T-helper 22 cell (primary cell): ENCODE measurements around the gene SLC35E2B.
A peak's percentile ranks its signal among the peaks of the same experiment; 100 is the strongest.
"Not testable (repeated sequence)": the region's sequence is repeated elsewhere in the genome, so short reads cannot be mapped to it uniquely, and the experiment has no call there.

Experiments
- DNase-seq: peaks from one replicate; pipeline ENCODE4 v3.0.0-alpha.2; 2020; ENCODE audit warnings: low read depth

SLC35E2B gene

DNA sequence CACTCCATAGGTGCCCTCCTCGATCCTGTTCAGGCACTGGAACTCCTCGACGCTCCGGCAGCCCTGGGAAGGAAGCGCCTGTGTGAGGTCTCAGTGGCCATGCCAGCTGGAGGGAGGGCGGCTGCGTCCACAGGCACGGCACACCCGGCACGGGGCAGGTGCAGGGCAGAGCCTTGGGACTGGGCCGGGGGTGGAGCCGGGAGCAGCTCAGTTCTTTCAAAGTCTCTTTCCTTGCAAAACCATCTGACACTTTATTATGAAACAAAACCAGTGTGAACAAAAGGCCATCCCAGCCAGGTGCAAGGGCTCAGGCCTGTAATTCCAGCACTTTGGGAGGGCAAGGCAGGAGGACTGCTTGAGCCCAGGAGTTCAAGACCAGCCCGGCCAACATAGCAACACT, 54.1 kb downstream of the SLC35E2B start:
- not testable (repeated sequence) for DNase-seq

DNA sequence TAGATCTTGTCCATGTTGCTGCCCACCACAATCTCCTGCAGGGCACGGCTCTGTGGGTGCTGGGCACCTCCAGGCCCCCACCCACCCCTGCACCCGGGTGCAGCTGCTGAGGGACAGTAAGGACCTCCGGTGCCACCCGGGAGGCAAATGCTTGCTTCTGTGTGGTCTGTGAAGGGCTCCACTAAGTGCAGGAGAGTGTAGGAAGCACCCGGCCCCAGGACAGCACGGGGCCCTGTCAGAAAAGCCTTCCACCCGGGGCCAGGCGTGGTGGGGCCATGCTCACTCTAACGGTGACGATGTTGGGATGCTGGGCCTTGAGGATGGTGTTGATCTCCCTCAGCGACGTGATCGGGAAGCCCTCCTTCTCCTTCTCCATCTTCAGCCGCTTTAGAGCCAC, 55.1 kb downstream of the SLC35E2B start:
- not testable (repeated sequence) for DNase-seq

DNA sequence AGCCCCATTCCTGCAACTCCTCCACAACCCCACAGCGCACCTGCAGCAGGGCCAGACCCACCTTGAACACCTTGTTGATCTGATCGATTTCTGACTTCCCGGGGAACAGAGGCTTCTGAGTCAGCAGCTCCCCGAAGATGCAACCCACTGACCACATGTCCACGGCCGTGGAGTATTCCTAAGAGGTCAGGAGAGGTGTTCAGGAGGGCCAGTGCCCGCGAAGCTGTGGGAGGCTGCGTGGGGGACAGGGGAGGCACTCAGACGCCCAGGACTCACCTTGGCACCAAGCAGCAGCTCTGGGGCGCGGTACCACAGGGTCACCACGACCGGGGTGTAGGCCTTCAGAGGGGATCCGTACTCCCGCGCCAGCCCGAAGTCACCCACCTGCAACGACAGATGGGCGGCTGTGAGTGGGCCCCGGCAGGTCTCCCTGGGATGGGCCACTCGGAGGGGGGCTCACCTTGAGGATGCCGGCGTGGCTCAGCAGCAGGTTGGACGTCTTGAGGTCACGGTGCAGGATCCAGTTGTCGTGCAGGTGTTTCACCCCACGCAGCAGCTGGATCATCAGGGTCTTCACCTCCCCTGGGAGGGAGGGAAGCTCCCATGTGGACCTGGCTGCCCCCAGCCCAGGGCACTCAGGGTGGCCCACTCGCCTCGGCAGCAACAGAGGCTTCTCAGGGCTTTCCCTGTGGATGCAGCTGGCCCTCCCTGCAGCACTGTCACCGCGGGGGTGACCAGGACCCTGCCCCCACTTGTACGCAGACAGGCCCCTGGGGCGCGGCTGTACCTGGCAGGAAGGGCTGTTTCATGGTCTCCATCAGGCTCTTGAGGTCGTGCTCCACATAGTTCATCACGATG, 55.7 kb downstream of the SLC35E2B start:
- not testable (repeated sequence) for DNase-seq

DNA sequence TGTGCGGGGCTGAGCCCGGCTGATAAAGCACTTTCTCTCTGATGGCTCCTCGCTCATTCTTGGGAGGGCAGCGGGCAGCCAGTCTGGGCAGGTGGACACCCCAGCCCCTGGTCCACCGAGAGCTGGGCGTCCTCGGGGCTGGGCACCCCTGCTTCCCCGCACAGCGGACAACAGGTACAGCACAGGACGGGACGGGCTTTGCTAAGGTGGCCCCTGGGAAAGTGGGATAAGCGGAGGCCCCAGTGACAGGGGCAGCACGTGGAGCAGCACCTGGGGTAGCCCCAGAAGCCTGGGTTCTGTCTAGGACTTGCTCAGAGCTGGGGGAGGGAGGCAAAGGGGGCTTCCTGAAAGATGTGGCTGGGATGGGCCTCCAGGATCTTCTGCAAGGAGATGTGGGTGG, 58.0 kb downstream of the SLC35E2B start:
- DNase-seq: not testable (repeated sequence)

DNA sequence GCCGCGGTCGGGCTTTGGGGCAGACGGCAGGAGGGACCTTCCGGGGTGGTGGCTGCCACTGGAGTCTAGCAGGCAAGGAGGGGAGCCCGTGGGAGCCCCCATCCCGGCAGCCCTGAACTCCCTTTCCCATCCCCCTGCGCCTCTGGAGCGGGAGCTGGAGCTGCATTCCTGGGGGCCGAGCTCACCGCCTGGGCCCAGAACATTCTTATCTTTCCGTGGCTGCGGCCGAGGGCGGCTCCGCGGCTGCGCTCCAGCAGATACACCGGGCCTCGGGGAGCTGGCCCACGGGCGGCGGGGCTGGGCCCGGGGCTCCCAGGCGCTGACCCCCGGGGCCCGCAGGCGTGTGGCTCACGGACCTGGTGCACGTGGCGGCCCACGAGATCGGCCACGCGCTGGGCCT, 59.2 kb downstream of the SLC35E2B start:
- DNase-seq: not testable (repeated sequence)

DNA sequence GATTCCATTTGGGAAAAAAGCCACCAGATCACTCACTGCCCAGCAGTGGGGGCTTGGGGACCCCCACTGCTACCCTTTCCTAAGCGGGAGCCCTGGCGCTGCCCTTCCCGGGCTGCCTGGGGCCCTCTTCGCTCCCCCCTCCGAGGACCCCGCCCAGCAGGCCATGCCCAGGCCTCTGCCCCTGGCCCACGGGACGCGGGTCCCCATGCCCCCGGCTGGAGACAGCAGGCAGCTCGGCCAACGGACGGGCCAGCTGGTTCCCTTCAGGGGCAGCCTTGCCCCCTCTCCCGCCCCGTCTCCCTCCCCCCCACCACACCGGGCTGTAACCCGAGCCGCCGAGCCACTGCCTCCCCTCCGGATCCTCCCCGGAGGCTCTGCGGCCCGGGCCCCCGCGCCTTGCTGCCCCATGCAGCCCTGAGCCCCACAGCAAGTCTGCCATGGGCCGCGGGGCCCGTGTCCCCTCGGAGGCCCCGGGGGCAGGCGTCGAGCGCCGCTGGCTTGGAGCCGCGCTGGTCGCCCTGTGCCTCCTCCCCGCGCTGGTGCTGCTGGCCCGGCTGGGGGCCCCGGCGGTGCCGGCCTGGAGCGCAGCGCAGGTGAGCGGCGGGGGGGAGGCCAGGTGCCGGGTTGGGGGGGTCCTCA, 60.7 kb downstream of the SLC35E2B start, which contains the start of gene MMP23B:
Gene MMP23B (plus strand): TSS at position 392 of the 639 bp plus-strand sequence. CDS start 46 bp downstream, at position 438.
- DNase-seq: no peak

DNA sequence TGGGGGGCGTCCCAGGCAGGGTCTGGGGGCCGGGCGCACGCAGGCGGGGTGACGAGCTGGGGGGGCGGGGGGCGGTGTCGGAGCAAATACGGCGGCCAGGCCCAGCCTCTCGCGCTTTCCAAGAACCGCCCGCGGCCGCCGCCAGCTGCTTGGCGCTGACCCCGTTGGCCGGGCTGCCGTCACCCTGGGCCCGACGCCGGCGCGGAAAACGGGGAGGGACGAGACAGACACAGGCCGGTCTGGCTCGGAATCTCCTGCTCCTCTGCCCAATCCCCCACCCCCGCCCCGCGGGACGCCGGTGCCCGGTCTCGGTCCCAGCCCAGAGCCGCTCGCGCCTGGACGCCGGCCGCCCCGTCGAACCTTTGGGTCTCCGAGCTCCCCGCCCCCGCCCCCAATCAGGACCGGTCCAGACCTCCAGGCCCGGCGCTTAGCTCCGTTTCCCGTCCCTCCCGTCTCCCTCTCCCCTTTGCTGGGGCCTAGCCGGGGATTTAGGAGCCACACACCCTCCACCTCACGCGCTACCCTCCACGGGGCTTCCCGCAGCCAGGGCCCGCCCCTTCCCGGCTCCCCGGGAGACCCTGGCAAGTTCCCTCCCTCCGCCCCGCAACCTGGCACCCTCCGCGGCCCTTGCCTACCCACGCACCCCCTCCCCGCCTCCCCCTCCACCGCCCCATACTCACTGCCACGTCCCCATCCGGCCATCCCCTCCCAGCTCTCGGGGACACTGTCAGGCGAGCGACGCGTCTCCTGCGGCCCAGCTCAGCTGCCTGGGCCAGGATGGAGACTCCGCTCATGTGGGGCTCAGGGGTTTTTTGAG, 61.4 kb downstream of the SLC35E2B start:
- no peak for DNase-seq

DNA sequence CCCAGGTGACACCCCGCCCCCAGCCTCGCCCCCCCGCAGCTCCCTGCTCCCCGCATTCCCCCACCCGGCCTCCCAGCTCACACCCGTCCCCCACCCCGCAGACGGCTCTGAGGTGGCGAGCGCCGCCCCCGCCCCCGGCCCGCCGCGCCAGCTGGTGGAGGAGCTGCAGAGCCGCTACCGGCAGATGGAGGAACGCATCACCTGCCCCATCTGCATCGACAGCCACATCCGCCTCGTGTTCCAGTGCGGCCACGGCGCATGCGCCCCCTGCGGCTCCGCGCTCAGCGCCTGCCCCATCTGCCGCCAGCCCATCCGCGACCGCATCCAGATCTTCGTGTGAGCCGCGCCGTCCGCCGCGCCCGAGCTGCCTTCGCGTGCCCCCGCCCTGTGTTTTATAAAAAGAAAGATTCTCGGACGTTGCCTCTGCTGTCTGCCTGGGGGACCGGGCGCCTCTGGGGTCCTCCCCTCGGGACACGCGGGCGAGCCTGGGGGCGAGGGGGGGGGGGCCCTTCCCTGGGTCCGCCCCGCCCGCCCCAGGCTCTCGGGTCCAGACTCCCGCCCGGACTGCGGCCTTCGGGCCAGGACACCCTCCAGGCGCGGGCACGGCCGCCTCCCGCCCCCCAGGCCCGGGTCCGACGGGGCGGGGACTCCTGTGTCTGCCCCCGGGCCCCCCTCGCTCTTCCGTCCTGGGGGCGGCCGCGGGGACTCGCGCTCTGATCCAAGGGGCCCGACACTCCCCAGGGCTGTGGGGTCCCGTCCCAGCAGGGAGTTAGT, 62.2 kb downstream of the SLC35E2B start:
- peak; percentile 92 for DNase-seq

DNA sequence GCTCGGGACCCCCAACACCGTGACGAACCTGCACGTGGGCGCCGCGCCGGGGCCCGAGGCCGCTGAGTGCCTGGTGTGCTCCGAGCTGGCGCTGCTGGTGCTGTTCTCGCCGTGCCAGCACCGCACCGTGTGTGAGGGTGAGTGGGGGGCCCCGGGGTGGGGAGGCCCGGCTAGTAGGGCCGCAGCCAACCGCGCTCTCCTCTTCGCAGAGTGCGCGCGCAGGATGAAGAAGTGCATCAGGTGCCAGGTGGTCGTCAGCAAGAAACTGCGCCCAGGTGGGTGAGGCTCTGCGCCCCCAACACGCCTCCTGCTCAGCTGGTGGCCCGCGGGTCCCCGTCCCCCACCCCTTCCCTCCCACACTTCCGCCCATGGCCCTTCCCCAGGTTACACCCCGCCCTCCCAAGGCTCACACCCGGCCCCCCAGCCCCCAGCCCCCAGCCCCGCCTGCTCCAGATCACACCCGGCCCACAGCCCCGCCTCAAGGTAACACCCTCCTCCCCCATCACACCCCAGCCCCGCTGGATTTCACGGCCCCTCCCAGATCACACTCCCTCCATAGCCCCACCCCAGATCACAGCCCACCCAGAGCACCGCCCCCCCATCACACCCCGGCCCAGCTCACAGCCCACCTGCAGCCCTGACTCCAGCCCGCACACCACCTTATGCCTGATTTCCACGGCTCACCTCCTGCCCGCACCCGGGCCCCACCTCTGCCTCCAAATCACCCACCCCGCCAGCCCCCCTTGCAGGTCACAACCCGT, 63.0 kb downstream of the SLC35E2B start:
- peak; percentile 75 for DNase-seq

DNA sequence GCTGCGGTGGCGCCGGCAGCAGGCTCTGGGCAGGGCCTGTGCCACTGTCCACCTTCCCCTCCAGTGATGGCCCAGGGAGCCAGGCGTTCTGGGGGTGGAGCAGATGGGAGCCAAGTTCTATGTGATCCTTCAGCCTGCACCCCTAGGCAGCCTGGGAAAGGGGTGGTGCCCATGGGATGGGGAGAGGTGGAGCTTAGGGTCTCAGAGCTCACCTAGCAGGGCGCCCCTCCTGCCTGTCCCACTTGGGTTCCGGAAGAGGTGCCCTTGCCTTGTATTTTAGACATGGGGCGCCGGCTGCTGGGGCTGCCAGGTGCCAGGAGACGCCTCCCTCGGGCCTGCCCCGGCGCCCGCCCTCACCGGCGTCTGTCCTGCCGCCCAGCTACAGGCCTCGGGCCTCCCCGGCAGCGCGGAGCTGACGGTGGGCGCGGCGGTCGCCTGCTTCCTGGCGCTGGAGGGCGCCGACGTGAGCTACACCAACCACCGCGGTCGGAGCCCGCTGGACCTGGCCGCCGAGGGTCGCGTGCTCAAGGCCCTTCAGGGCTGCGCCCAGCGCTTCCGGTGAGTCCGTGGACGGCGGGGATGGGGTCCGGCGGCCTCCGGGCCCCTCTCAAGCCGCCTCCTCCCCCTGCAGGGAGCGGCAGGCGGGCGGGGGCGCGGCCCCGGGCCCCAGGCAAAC, 63.7 kb downstream of the SLC35E2B start:
- DNase-seq: peak; percentile 22

DNA sequence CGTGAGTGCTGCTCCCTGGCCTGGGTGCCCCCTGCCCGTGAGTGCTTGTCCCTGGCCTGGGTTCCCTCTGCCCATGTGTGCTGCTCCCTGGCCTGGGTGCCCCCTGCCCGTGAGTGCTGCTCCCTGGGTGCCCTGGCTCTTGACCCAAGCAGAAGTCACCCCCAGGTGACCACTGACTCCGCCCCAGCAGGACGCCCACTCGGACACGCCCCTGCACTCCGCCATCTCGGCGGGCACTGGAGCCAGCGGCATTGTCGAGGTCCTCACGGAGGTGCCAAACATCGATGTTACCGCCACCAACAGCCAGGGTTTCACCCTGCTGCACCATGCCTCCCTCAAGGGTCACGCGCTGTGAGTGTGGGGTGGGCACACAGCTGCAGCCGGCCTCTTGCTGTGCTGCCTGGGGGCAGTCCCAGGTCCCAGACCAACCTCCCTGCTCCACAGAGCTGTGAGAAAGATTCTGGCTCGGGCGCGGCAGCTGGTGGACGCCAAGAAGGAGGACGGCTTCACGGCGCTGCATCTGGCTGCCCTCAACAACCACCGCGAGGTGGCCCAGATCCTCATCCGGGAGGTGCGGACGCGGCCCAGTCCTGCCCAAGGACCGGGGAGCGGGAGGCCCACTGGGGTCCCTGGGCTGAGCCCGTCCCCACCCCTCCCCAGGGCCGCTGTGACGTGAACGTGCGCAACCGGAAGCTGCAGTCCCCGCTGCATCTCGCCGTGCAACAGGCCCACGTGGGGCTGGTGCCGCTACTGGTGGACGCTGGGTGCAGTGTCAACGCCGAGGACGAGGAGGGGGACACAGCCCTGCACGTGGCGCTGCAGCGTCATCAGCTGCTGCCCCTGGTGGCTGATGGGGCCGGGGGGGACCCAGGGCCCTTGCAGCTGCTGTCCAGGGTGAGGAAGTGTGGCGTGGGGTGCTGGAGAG, 64.5 kb downstream of the SLC35E2B start:
- DNase-seq: no peak

DNA sequence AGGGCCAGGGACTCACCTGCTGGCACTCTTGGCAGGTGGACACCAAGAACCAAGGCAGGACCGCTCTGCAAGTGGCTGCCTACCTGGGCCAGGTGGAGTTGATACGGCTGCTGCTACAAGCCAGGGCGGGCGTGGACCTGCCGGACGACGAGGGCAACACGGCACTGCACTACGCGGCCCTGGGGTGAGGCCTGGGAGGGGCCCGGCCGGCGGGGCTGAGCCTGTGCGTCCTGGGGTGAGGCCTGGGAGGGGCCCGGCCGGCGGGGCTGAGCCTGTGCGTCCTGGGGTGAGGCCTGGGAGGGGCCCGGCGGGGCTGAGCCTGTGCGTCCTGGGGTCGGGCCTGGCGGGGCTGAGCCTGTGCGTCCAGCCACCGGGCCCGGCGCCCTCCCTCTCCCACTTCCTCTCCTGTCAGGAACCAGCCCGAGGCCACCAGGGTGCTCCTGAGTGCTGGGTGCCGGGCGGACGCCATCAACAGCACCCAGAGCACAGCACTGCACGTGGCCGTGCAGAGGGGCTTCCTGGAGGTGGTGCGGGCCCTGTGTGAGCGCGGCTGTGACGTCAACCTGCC, 65.2 kb downstream of the SLC35E2B start:
- no peak for DNase-seq

DNA sequence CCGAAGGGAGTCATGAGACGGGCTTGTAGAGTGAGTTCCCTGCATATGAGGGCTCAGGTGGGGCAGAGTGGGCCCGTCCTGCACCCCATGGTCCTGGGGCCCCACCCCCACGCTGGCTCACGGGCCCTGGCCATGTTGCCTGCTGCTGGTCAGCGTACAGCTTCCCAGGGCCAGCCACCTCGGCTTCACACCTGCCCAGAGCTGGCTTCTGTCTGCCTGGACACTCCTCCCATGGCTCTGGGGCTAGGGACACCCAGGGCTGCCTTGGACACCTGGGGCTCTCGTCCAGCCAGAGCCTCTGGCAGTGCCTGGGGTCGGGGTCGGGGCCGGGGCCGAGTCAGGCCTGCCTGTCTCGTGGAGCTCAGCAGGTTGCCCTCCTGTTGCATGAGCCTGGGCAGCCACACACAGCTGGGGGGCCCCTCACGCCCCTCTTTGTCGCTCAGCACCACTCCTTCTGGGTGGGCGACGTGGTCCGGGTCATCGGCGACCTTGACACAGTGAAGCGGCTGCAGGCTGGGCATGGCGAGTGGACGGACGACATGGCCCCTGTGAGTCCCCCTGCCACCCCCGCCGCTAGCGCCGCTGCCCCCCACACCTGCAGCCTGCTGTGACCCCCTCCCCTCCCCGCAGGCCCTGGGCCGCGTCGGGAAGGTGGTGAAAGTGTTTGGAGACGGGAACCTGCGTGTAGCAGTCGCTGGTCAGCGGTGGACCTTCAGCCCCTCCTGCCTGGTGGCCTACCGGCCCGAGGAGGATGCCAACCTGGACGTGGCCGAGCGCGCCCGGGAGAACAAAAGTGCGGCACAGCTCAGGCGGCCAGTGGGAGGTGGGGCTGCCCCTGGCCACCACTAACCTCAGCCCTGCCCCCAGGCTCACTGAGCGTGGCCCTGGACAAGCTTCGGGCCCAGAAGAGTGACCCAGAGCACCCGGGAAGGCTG, 66.1 kb downstream of the SLC35E2B start:
- DNase-seq: no peak

DNA sequence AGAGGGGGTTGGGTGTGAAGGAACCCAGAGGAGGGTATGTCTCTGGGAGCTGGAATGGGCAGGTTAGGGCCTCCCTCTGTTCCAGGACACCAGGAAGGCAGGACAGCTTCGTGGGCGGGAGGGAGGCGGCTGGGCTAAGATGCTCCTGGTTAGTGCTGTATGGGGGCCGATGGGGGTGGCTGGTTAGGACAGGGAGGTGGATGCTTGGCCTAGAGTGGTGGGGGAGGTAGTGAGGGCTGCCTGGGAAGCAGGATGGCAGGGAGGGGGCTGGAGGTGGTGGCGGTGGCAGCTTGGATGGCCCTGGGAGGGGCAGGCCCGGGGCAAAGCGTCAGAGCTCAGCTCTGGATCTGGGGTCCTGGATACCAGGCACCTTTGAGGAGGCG, 66.8 kb downstream of the SLC35E2B start:
- no peak for DNase-seq

DNA sequence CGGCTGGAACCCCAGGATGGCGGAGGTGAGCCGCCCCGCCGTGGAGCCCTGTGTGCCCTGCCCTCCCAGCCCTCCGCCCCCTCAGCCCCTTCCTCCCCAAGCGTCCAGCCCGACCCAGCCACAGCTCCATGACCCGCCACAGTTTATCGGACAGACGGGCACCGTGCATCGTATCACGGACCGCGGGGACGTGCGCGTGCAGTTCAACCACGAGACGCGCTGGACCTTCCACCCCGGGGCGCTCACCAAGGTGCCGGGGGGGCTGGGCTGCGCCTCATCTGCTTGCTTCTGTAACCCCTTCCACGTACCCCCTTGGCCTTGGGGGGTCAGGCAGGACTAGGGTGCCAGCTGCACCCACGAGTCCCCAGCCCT, 67.2 kb downstream of the SLC35E2B start:
- DNase-seq: no peak

DNA sequence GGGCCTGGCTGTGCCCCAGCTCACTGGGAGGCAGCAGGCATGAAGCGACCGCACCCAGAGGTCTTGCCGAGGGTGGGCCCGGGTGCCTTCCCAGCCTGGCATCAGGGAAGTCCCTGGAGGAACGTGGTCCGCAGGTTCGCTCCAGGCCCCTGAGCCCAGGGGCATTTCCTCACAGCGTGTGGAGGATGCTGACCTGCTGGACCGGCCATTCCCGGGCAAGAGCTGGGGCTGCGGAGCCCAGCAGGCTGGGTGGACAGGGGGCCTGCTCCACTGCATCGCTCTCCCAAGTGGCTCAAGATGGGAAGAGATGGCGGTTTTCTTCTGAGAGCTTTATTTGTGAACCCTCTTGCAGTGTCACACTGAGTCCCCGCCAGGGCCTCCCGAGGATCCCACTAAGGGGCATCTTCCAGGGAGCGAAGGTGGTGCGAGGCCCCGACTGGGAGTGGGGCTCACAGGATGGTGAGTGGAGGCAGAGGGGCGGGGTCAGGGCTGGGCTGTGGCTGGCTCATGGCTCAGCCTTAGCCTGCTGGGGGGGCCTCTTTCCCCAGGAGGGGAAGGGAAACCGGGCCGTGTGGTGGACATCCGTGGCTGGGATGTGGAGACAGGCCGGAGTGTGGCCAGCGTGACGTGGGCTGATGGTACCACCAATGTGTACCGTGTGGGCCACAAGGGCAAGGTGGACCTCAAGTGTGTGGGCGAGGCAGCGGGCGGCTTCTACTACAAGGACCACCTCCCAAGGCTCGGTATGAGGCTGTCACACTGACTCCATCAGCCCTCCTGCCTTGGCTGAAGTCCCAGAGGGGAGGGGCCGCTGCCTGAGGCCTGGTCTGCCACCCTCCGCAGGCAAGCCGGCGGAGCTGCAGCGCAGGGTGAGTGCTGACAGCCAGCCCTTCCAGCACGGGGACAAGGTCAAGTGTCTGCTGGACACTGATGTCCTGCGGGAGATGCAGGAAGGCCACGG, 67.9 kb downstream of the SLC35E2B start:
- DNase-seq: no peak
